Fibroblast of lung (primary cell): ENCODE data around the gene NUDT6.

Experiments used
- EZH2 ChIP-seq: IDR thresholded peaks from 2 replicates; pipeline ENCODE4 v1.5.1; 2012; ENCODE audit warnings: low read length, control low read depth, mild to moderate bottlenecking; ENCODE audit errors: missing control alignments
- TF ChIP-seq, protein P1 (sequence below), 2 donors: IDR thresholded peaks in 1 of 2; conservative IDR thresholded peaks in 1 of 2; 1 replicate in 1 of 2; 2 replicates in 1 of 2; pipeline ENCODE4 v1.5.1; 2011 to 2012; ENCODE audit warnings: low read length in 2 of 2, control low read depth in 1 of 2, inconsistent platforms in 1 of 2, low read depth in 1 of 2, mild to moderate bottlenecking in 1 of 2

DNA sequence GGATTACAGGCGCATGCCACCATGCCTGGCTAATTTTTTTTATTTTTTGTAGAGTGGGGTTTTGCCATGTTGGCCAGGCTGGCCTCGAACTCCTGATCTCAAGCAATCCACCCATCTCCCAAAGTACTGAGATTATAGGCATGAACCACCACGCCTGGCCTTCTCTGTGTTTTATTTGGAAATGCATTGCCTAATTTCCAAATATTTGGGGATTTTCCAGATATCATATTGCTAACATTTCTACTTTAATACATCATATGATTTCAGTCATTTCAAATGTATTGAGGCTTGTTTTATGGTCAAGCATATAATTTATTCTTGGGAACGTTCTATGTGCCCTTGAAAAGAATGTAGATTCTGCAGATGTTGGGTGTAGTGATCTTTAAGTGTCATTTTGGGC lies 57.0 kb downstream of the NUDT6 start:
- TF ChIP-seq, protein P1, sequence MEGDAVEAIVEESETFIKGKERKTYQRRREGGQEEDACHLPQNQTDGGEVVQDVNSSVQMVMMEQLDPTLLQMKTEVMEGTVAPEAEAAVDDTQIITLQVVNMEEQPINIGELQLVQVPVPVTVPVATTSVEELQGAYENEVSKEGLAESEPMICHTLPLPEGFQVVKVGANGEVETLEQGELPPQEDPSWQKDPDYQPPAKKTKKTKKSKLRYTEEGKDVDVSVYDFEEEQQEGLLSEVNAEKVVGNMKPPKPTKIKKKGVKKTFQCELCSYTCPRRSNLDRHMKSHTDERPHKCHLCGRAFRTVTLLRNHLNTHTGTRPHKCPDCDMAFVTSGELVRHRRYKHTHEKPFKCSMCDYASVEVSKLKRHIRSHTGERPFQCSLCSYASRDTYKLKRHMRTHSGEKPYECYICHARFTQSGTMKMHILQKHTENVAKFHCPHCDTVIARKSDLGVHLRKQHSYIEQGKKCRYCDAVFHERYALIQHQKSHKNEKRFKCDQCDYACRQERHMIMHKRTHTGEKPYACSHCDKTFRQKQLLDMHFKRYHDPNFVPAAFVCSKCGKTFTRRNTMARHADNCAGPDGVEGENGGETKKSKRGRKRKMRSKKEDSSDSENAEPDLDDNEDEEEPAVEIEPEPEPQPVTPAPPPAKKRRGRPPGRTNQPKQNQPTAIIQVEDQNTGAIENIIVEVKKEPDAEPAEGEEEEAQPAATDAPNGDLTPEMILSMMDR (conservative IDR thresholded peaks at IDR 0.05 in 1 of 2, IDR thresholded peaks at IDR 0.05 in 1 of 2; ENCODE audit: low read depth in 1 of 2, low read length in 2 of 2) = no peak
- no peak for TF ChIP-seq EZH2
